GM12865 (cell line): ENCODE measurements around the gene TAS2R10.

Source experiments
- DNase-seq: peaks from one replicate; pipeline ENCODE4 v3.0.0; 2010; ENCODE audit warnings: low read depth
- H3K4me3 ChIP-seq: 2 replicates; pipeline ENCODE4 v1.5.1; 2011; ENCODE audit warnings: mild to moderate bottlenecking, low read depth, low read length, control low read depth
- CTCF ChIP-seq: IDR thresholded peaks from 2 replicates; pipeline ENCODE4 v1.5.1; 2011; ENCODE audit warnings: low read length, control low read depth, low read depth, inconsistent platforms; ENCODE audit not compliant: insufficient read depth; ENCODE audit errors: missing control alignments

Gene TAS2R10

GRCh38 chr12:10826258-10826657 is at the start of gene TAS2R10:
TSS of gene TAS2R10 (minus strand) at chr12:10826358. CDS start at chr12:10826269, 89 bp downstream.
- DNase-seq: no peak
- no peak within 1 kb of the TSS for H3K4me3 ChIP-seq
- no peak for TF ChIP-seq CTCF

GRCh38 chr12:10873378-10873777 is 47.2 kb upstream of the TAS2R10 start:
- no peak overlapping the region for H3K4me3 ChIP-seq
- DNase-seq: no peak
- no peak for TF ChIP-seq CTCF

GRCh38 chr12:10867381-10867780 is 41.2 kb upstream of the TAS2R10 start:
- DNase-seq: no peak
- no peak for TF ChIP-seq CTCF
- no peak overlapping the region for H3K4me3 ChIP-seq

GRCh38 chr12:10863512-10864218 is 37.5 kb upstream of the TAS2R10 start:
- TF ChIP-seq CTCF: no peak
- H3K4me3 ChIP-seq: no peak overlapping the region
- no peak for DNase-seq

- TF ChIP-seq CTCF: no peak
- no peak for DNase-seq
- no peak overlapping the region for H3K4me3 ChIP-seq
Observed at GRCh38 chr12:10861366-10861765, 35.2 kb upstream of the TAS2R10 start.

- TF ChIP-seq CTCF: no peak
- DNase-seq: no peak
- H3K4me3 ChIP-seq: no peak overlapping the region
Observed at GRCh38 chr12:10855807-10856206, 29.6 kb upstream of the TAS2R10 start.

GRCh38 chr12:10853776-10854175 is 27.6 kb upstream of the TAS2R10 start:
- TF ChIP-seq CTCF: no peak
- no peak overlapping the region for H3K4me3 ChIP-seq
- DNase-seq: no peak
